Measurements from ENCODE around the gene ZBTB9. TPM values are rescaled to one million over a fixed set of nuclear protein-coding genes. Genes with fewer than 3 reads are reported as not detected.

Gene ZBTB9, protein sequence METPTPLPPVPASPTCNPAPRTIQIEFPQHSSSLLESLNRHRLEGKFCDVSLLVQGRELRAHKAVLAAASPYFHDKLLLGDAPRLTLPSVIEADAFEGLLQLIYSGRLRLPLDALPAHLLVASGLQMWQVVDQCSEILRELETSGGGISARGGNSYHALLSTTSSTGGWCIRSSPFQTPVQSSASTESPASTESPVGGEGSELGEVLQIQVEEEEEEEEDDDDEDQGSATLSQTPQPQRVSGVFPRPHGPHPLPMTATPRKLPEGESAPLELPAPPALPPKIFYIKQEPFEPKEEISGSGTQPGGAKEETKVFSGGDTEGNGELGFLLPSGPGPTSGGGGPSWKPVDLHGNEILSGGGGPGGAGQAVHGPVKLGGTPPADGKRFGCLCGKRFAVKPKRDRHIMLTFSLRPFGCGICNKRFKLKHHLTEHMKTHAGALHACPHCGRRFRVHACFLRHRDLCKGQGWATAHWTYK
- 5.7 and 5.9 TPM in 2 replicates for polyA plus RNA-seq (2012; rRNA removed)
- 4.4 and 5.3 TPM in 2 replicates for polyA plus RNA-seq (2012; cell fraction: cytosol; rRNA removed)
- polyA plus RNA-seq (2012; cell fraction: nucleus; rRNA removed), result 17.4 and 20.9 TPM in 2 replicates

DNA sequence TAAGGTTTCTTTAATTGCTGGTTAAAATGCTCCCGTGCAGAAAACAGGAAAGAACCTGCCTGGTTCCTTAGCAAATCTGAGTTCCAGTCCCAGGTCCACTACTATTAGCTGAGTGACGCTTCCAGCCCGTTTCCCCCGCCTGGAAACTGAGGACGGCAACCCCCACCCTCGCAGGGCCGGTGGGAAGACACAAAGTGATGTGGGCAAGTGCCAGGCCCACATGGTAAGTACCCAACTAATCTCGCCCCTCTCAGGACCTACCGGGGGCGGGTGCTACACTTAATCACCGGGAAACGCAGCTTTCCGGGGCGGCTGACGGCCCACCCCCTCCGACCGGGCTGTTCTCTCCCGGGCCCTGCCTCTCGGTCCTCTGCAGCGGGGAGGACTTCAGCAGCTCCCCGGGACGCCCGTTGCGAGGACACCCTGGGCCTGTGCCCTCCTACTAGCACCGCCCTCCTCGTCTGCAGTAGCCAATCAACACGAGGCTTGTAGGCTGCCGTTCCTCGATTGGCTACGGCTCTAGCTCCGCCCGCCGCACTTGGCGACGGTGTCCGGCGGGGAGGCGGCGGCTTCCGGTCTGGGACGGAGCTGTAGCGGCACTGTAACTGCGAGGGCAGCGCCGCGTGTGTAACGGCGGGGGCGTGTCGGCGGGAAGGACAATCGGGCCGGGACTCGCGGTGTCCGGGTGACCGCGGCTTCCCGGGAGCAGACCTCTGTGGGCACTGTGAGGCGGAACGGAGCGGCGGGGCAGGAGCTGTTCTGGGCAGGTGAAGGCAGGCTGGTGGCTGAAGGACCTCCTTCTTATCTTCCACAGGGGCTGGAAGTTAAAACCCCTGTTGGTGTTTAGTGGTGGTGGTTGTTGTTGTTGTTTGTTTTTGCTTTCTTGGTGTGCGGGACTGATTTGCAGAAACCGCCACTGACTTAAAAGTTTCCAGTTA is at the start of gene ZBTB9:
Gene ZBTB9, plus strand, starts transcription at position 568 of the 938 bp plus-strand sequence. CDS start 525 bp downstream, outside the sequence.
- Histone ChIP-seq H3K27ac (ENCODE audit: low read depth in 2 of 2, low read length in 1 of 2) (peak within 1 kb of the TSS; percentile 57 to 79; a peak in 3 of 4 replicates), H3K9me2 (no peaks in the 10 kb centered on the region), H3K79me2 (ENCODE audit: insufficient read depth) (peaks cover 32% of the 10 kb centered on the region), H3K4me3 (ENCODE audit: low read depth in 2 of 2, low read length in 1 of 2) (peak within 1 kb of the TSS; percentile 81 to 85), H4K20me1 (ENCODE audit: insufficient read depth) (no peaks in the 10 kb centered on the region), H3K9me3 (no peaks in the 10 kb centered on the region), H3F3A (replicated peaks; ENCODE audit: insufficient read depth) (peaks cover 16% of the 10 kb centered on the region), H2AFZ (ENCODE audit: low read depth) (peak within 1 kb of the TSS; percentile 85), H3K36me3 (replicated peaks in 1 of 2; ENCODE audit: control insufficient read depth in 1 of 2, insufficient read depth in 2 of 2, low read length in 1 of 2) (peaks cover 10 to 23% of the 10 kb centered on the region in 2 experiments), H3K4me1 (ENCODE audit: control insufficient read depth in 1 of 2, insufficient read depth in 2 of 2, low read depth in 1 of 2, low read length in 1 of 2) (peaks cover 0 to 21% of the 10 kb centered on the region in 2 experiments; a peak in 1 of 4 replicates), H3K9ac (peak within 1 kb of the TSS; percentile 71), H3K27me3 (ENCODE audit: insufficient read depth) (no peaks in the 10 kb centered on the region), H3K4me2 (peak within 1 kb of the TSS; percentile 82)
- DNase-seq, result peak; percentile 99
- CTCF ChIA-PET, result interaction anchor here (0.8 to 2.0 kb wide), 6 partner anchors 13 to 135 kb away, joined by 3 to 8 read pairs (median 4); no protein-coding TSS in a partner anchor
- 2% methylated on average over 12 of the region's 65 CpGs for WGBS (ENCODE audit: low lambda C conversion rate)
- POLR2A ChIA-PET, result interaction anchor here (0.9 to 1.7 kb wide), 5 partner anchors 9 to 126 kb away, joined by 3 to 9 read pairs (median 4); partner anchors contain the start of genes BAK1 and CUTA
- TF ChIP-seq NFIC (IDR thresholded peaks at IDR 0.05; ENCODE audit: borderline replicate concordance) (no peak), RFX5 (IDR thresholded peaks at IDR 0.05; ENCODE audit: low read length) (no peak), TCF12 (IDR thresholded peaks at IDR 0.05) (no peak), MEF2A (IDR thresholded peaks at IDR 0.05; ENCODE audit: borderline replicate concordance, low read depth) (no peak), EZH2phosphoT487 (IDR thresholded peaks at IDR 0.05; ENCODE audit: borderline replicate concordance, low read depth) (no peak), FOSL2 (IDR thresholded peaks at IDR 0.05; ENCODE audit: borderline replicate concordance, low read depth) (no peak), RAD21 (IDR thresholded peaks at IDR 0.05; ENCODE audit: low read length) (no peak), YY1 (IDR thresholded peaks at IDR 0.05; ENCODE audit: low read depth) (no peak), NRF1 (IDR thresholded peaks at IDR 0.05; ENCODE audit: low read depth, low read length) (0 out of 2 replicates have a peak, but pooled peaks have one; percentile 14), SIN3A (IDR thresholded peaks at IDR 0.05; ENCODE audit: borderline replicate concordance, low read depth, low read length) (peak; percentile 93), CHD2 (IDR thresholded peaks at IDR 0.05; ENCODE audit: low read length, partially characterized antibody) (peak; percentile 80), FOXM1 (IDR thresholded peaks at IDR 0.05; ENCODE audit: low read depth) (no peak), FOXJ3 (CRISPR knock-in tag; IDR thresholded peaks at IDR 0.05) (peak; percentile 8; the same call in 1 of the 2 replicates), RXRA (IDR thresholded peaks at IDR 0.05; ENCODE audit: borderline replicate concordance, low read depth) (no peak), GATA2 (CRISPR knock-in tag; IDR thresholded peaks at IDR 0.05) (no peak), RCOR1 (IDR thresholded peaks at IDR 0.05; ENCODE audit: low read length) (no peak), EP300 (IDR thresholded peaks at IDR 0.05; ENCODE audit: borderline replicate concordance in 1 of 2, low read depth in 1 of 2, low read length in 1 of 2) (no peak), POLR2AphosphoS5 (IDR thresholded peaks at IDR 0.05; ENCODE audit: low read depth, low read length) (peak; percentile 96), TEAD4 (IDR thresholded peaks at IDR 0.05; ENCODE audit: borderline replicate concordance, insufficient read depth) (no peak), ELF1 (IDR thresholded peaks at IDR 0.05) (peak; percentile 56; the same call in 1 of the 2 replicates)
- TF ChIP-seq, protein P1, sequence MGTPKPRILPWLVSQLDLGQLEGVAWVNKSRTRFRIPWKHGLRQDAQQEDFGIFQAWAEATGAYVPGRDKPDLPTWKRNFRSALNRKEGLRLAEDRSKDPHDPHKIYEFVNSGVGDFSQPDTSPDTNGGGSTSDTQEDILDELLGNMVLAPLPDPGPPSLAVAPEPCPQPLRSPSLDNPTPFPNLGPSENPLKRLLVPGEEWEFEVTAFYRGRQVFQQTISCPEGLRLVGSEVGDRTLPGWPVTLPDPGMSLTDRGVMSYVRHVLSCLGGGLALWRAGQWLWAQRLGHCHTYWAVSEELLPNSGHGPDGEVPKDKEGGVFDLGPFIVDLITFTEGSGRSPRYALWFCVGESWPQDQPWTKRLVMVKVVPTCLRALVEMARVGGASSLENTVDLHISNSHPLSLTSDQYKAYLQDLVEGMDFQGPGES (IDR thresholded peaks at IDR 0.05; ENCODE audit: low read depth, low read length), result peak; percentile 60
- TF ChIP-seq, protein P2, sequence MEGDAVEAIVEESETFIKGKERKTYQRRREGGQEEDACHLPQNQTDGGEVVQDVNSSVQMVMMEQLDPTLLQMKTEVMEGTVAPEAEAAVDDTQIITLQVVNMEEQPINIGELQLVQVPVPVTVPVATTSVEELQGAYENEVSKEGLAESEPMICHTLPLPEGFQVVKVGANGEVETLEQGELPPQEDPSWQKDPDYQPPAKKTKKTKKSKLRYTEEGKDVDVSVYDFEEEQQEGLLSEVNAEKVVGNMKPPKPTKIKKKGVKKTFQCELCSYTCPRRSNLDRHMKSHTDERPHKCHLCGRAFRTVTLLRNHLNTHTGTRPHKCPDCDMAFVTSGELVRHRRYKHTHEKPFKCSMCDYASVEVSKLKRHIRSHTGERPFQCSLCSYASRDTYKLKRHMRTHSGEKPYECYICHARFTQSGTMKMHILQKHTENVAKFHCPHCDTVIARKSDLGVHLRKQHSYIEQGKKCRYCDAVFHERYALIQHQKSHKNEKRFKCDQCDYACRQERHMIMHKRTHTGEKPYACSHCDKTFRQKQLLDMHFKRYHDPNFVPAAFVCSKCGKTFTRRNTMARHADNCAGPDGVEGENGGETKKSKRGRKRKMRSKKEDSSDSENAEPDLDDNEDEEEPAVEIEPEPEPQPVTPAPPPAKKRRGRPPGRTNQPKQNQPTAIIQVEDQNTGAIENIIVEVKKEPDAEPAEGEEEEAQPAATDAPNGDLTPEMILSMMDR (IDR thresholded peaks at IDR 0.05), result no peak
- TF ChIP-seq, protein P3, sequence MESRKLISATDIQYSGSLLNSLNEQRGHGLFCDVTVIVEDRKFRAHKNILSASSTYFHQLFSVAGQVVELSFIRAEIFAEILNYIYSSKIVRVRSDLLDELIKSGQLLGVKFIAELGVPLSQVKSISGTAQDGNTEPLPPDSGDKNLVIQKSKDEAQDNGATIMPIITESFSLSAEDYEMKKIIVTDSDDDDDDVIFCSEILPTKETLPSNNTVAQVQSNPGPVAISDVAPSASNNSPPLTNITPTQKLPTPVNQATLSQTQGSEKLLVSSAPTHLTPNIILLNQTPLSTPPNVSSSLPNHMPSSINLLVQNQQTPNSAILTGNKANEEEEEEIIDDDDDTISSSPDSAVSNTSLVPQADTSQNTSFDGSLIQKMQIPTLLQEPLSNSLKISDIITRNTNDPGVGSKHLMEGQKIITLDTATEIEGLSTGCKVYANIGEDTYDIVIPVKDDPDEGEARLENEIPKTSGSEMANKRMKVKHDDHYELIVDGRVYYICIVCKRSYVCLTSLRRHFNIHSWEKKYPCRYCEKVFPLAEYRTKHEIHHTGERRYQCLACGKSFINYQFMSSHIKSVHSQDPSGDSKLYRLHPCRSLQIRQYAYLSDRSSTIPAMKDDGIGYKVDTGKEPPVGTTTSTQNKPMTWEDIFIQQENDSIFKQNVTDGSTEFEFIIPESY (IDR thresholded peaks at IDR 0.05; ENCODE audit: borderline replicate concordance, low read depth), result 0 out of 2 replicates have a peak, but pooled peaks have one; percentile 17
- TF ChIP-seq, protein P4, sequence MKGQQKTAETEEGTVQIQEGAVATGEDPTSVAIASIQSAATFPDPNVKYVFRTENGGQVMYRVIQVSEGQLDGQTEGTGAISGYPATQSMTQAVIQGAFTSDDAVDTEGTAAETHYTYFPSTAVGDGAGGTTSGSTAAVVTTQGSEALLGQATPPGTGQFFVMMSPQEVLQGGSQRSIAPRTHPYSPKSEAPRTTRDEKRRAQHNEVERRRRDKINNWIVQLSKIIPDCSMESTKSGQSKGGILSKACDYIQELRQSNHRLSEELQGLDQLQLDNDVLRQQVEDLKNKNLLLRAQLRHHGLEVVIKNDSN (IDR thresholded peaks at IDR 0.05; ENCODE audit: borderline replicate concordance, low read depth), result no peak
